Naive thymus-derived CD4-positive, alpha-beta T cell (primary cell): ENCODE measurements around the gene MDH1B. TPM values are rescaled to one million over a fixed set of nuclear protein-coding genes. Genes with fewer than 3 reads are reported as not detected.

ENCODE experiments used
- ATAC-seq: fragments of 150-1000 bp; cut with Tn5 transposase; 2 replicates; pipeline ENCODE4 v1.10.0; 2021; ENCODE audit warnings: mild to moderate bottlenecking, moderate library complexity
- CTCF ChIA-PET: fragments of 350-600 bp; sonication (Branson Sonifier 250); formaldehyde crosslinking; loops from one replicate; lab custom pipeline; 2021; ENCODE audit warnings: antibody characterized with exemption; lab: Charles Lee
- POLR2A ChIA-PET: fragments of 350-600 bp; sonication (Branson Sonifier 250); formaldehyde crosslinking; loops from one replicate; lab custom pipeline; 2021; ENCODE audit warnings: antibody characterized with exemption, inconsistent platforms; lab: Charles Lee
- DNase-seq, 9 donors: peaks; one replicate each; pipeline versions ENCODE4 v3.0.0 to v3.0.0-alpha.2; 2020 to 2022; ENCODE audit warnings: mixed read lengths in 1 of 9
- H3K27ac ChIP-seq: one replicate; pipeline ENCODE4 v1.7.0; 2013; ENCODE audit warnings: mild to moderate bottlenecking, low read depth, low read length, moderate library complexity
- H3K27me3 ChIP-seq, 2 donors: one replicate each; pipeline ENCODE4 v1.7.0; 2013; ENCODE audit warnings: low read length in 2 of 2, mild to moderate bottlenecking in 2 of 2, moderate library complexity in 2 of 2; ENCODE audit not compliant: control insufficient read depth in 2 of 2, insufficient read depth in 2 of 2
- H3K36me3 ChIP-seq, 3 experiments: 1 replicate in 2 of 3; 2 replicates in 1 of 3; pipeline ENCODE4 v1.7.0; 2013; ENCODE audit warnings: low read length in 3 of 3, mild to moderate bottlenecking in 3 of 3, moderate library complexity in 1 of 3; ENCODE audit not compliant: insufficient read depth in 3 of 3, control insufficient read depth in 2 of 3
- H3K4me1 ChIP-seq, 2 donors: one replicate each; pipeline ENCODE4 v1.7.0; 2013; ENCODE audit warnings: low read length in 2 of 2, mild to moderate bottlenecking in 2 of 2, moderate library complexity in 1 of 2; ENCODE audit not compliant: control insufficient read depth in 2 of 2, insufficient read depth in 2 of 2
- H3K4me3 ChIP-seq: 2 replicates; pipeline ENCODE4 v1.7.0; 2013; ENCODE audit warnings: mild to moderate bottlenecking, low read length
- H3K9me3 ChIP-seq, 3 experiments: 1 replicate in 2 of 3; 2 replicates in 1 of 3; pipeline ENCODE4 v1.7.0; 2013; ENCODE audit warnings: low read length in 3 of 3; ENCODE audit not compliant: control insufficient read depth in 2 of 3
- H3K27ac Mint-ChIP-seq, 9 donors: one replicate each; pipeline ENCODE4 v1.8.0; 2020 to 2022; ENCODE audit warnings: mixed read lengths in 9 of 9, mild to moderate bottlenecking in 8 of 9, moderate library complexity in 5 of 9, inconsistent platforms in 2 of 9
- H3K27me3 Mint-ChIP-seq, 5 donors: one replicate each; pipeline ENCODE4 v1.8.0; 2021 to 2022; ENCODE audit warnings: mixed read lengths in 5 of 5, mild to moderate bottlenecking in 1 of 5
- H3K36me3 Mint-ChIP-seq, 5 donors: one replicate each; pipeline ENCODE4 v1.8.0; 2020 to 2022; ENCODE audit warnings: mixed read lengths in 5 of 5, mild to moderate bottlenecking in 3 of 5, inconsistent platforms in 1 of 5
- H3K4me1 Mint-ChIP-seq, 7 donors: one replicate each; pipeline ENCODE4 v1.8.0; 2020 to 2022; ENCODE audit warnings: mixed read lengths in 7 of 7, mild to moderate bottlenecking in 3 of 7, inconsistent platforms in 1 of 7
- H3K4me3 Mint-ChIP-seq, 10 donors: one replicate each; pipeline ENCODE4 v1.8.0; 2020 to 2022; ENCODE audit warnings: mild to moderate bottlenecking in 10 of 10, mixed read lengths in 10 of 10, moderate library complexity in 6 of 10, inconsistent platforms in 2 of 10
- H3K9me3 Mint-ChIP-seq, 11 donors: one replicate each; pipeline ENCODE4 v1.8.0; 2020 to 2022; ENCODE audit warnings: mixed read lengths in 11 of 11, mild to moderate bottlenecking in 4 of 11, inconsistent platforms in 1 of 11, moderate library complexity in 1 of 11
- intact Hi-C, 2 donors: fragments of 100-400 bp; cut with micrococcal nuclease; formaldehyde crosslinking; loops; one replicate each; pipeline ENCODE4 v1.15.1; 2023
- polyA plus RNA-seq, 2 donors: library from polyadenylated mRNA; unstranded; fragments of 300-500 nt; fragmentation: Illumina TruSeq; gene quantifications; one replicate each; pipeline ENCODE4 v1.2.3, GENCODE V29; 2021
- total RNA-seq, 6 experiments: library from RNA in 5 of 6; stranded (reverse) in 5 of 6; gene quantifications; 1 replicate in 5 of 6; 2 replicates in 1 of 6; pipeline ENCODE4 v1.2.3 and lab custom pipeline; 2021 to 2026

Gene MDH1B
- total and polyA plus RNA-seq, 7 experiments from 2014 or later: 0.12 to 0.54 (median 0.19) TPM; not detected in 2

- ATAC-seq (no peak), DNase-seq (no peak)
- H3K4me3 ChIP-seq: no peak overlapping the region
- Mint-ChIP-seq H3K27ac (no peak overlapping the region), H3K4me1 (no peaks in the 10 kb centered on the region), H3K4me3 (no peak overlapping the region), H3K27me3 (peaks cover 5 to 13% (median 10%) of the 10 kb centered on the region in 5 donors), H3K9me3 (no peaks in the 10 kb centered on the region), H3K36me3 (no peaks in the 10 kb centered on the region)
- no peak overlapping the region for H3K27ac ChIP-seq
- H3K9me3 ChIP-seq: no peaks in the 10 kb centered on the region
- H3K36me3 ChIP-seq: no peaks in the 10 kb centered on the region
- no peaks in the 10 kb centered on the region for H3K27me3 ChIP-seq
- intact Hi-C loops: no loop called here
- CTCF ChIA-PET: interaction anchor here (0.5 kb wide), 1 partner anchor 217 kb away, joined by 4 read pairs; no protein-coding TSS in a partner anchor
- POLR2A ChIA-PET: no interaction called here
- no peaks in the 10 kb centered on the region for H3K4me1 ChIP-seq
Measured at GRCh38 chr2:206707164-206707701, 57.9 kb downstream of the MDH1B start.

GRCh38 chr2:206701952-206702605, 63.0 kb downstream of the MDH1B start:
- ATAC-seq (no peak), DNase-seq (no peak)
- H3K27ac Mint-ChIP-seq: no peak overlapping the region
- no peaks in the 10 kb centered on the region for H3K36me3 Mint-ChIP-seq
- CTCF ChIA-PET: interaction anchor here (0.6 kb wide), 1 partner anchor 99 kb away, joined by 4 read pairs; no protein-coding TSS in a partner anchor
- Histone ChIP-seq H3K27me3 (no peaks in the 10 kb centered on the region), H3K4me3 (no peak overlapping the region), H3K27ac (no peak overlapping the region), H3K9me3 (no peaks in the 10 kb centered on the region), H3K36me3 (no peaks in the 10 kb centered on the region), H3K4me1 (no peaks in the 10 kb centered on the region)
- POLR2A ChIA-PET: no interaction called here
- H3K4me1 Mint-ChIP-seq: peaks cover 0 to 4% (median 0%) of the 10 kb centered on the region in 7 donors
- H3K9me3 Mint-ChIP-seq: no peaks in the 10 kb centered on the region
- no peak overlapping the region for H3K4me3 Mint-ChIP-seq
- intact Hi-C loops: no loop called here
- H3K27me3 Mint-ChIP-seq: peaks cover 11 to 19% (median 15%) of the 10 kb centered on the region in 5 donors

GRCh38 chr2:206700156-206700555, 65.0 kb downstream of the MDH1B start:
- peaks cover 11 to 16% (median 15%) of the 10 kb centered on the region in 5 donors for H3K27me3 Mint-ChIP-seq
- ChIA-PET CTCF (no interaction called here), POLR2A (no interaction called here)
- H3K27ac Mint-ChIP-seq: no peak overlapping the region
- peaks cover 0 to 4% (median 0%) of the 10 kb centered on the region in 7 donors for H3K4me1 Mint-ChIP-seq
- H3K4me3 Mint-ChIP-seq: peak overlapping the region in 1 of 10 donors; percentile 30
- Histone ChIP-seq H3K4me3 (no peak overlapping the region), H3K27me3 (no peaks in the 10 kb centered on the region), H3K27ac (no peak overlapping the region), H3K4me1 (no peaks in the 10 kb centered on the region), H3K9me3 (no peaks in the 10 kb centered on the region), H3K36me3 (no peaks in the 10 kb centered on the region)
- H3K9me3 Mint-ChIP-seq: no peaks in the 10 kb centered on the region
- intact Hi-C loops: no loop called here
- ATAC-seq (no peak), DNase-seq (no peak)
- H3K36me3 Mint-ChIP-seq: no peaks in the 10 kb centered on the region

- Mint-ChIP-seq H3K4me3 (no peak overlapping the region), H3K27me3 (peaks cover 11 to 16% (median 15%) of the 10 kb centered on the region in 5 donors), H3K4me1 (peaks cover 0 to 4% (median 0%) of the 10 kb centered on the region in 7 donors), H3K9me3 (no peaks in the 10 kb centered on the region), H3K36me3 (no peaks in the 10 kb centered on the region), H3K27ac (no peak overlapping the region)
- H3K4me1 ChIP-seq: no peaks in the 10 kb centered on the region
- H3K36me3 ChIP-seq: no peaks in the 10 kb centered on the region
- H3K4me3 ChIP-seq: no peak overlapping the region
- ChIA-PET CTCF (no interaction called here), POLR2A (no interaction called here)
- no peaks in the 10 kb centered on the region for H3K27me3 ChIP-seq
- intact Hi-C loops: loop anchor here (10.0 kb wide), 2 partner anchors 1046 to 1276 kb away; no protein-coding TSS in a partner anchor
- no peak for DNase-seq
- H3K9me3 ChIP-seq: no peaks in the 10 kb centered on the region
- ATAC-seq: no peak
- no peak overlapping the region for H3K27ac ChIP-seq
Measured at GRCh38 chr2:206698811-206699210, 66.3 kb downstream of the MDH1B start.

DNA sequence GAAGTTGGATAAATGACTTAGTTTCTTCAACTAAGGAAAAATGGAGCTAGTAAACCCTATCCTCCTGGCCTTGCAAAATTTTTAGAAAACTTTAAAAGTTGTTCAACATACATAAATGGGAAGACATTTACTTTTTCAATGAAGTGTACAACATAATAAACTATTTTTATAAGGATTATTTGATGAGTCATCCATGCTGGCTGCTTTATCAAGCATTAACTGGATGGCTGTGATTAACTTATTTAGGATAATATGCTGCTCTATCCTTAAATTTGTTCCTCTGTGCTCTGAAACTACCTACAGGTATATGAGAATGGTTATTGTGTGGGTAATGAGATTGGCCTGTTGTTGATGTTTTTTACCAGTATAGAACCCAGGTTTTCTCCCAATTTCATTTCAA, 68.2 kb downstream of the MDH1B start:
- CTCF ChIA-PET: interaction anchor here (1.4 kb wide), 1 partner anchor 779 kb away, joined by 3 read pairs; no protein-coding TSS in a partner anchor
- Mint-ChIP-seq H3K4me3 (no peak overlapping the region), H3K36me3 (no peaks in the 10 kb centered on the region), H3K27me3 (peaks cover 5 to 16% (median 10%) of the 10 kb centered on the region in 5 donors), H3K27ac (no peak overlapping the region), H3K4me1 (peaks cover 0 to 4% (median 0%) of the 10 kb centered on the region in 7 donors), H3K9me3 (no peaks in the 10 kb centered on the region)
- no peaks in the 10 kb centered on the region for H3K9me3 ChIP-seq
- DNase-seq (no peak), ATAC-seq (no peak)
- intact Hi-C loops: loop anchor here (10.0 kb wide), 2 partner anchors 1048 to 1278 kb away; no protein-coding TSS in a partner anchor
- no peak overlapping the region for H3K27ac ChIP-seq
- no peaks in the 10 kb centered on the region for H3K4me1 ChIP-seq
- no peaks in the 10 kb centered on the region for H3K36me3 ChIP-seq
- H3K4me3 ChIP-seq: no peak overlapping the region
- H3K27me3 ChIP-seq: no peaks in the 10 kb centered on the region
- POLR2A ChIA-PET: no interaction called here

DNA sequence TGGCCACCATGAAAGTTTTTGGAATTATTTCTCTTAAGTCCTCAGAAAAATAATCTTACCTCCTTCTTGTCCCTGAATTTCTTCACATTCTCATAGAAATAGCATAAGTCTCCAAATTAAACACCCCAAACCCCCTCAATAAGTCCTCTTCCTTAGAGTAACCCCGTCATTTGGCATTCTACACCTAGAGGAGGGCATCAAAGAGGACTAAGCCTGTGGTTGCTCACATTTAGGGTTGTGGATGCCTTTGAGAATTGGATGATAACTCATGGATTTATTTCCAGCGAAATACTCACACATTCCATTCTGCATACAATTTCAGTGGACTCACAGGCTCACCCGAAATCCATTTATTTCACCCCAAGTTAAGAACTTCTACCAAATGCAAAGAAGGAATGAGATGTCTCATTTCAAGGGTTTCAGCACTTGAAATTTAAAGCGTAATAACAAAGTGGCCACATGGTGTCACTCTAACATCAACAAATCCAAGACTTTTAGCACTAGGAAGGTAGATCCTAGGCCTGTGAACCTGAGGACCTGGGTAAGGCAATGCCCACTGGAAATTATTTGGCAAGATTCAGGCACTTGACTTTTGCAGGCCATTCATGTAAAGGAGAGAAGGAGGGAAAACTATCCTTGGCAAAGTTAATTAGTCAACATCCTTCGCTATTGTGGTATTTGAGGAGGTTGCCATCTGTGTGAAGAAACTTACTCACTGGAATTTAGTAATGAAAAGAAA, 71.6 kb downstream of the MDH1B start:
- ChIA-PET CTCF (no interaction called here), POLR2A (no interaction called here)
- Histone ChIP-seq H3K27ac (no peak overlapping the region), H3K4me1 (no peaks in the 10 kb centered on the region), H3K9me3 (no peaks in the 10 kb centered on the region), H3K4me3 (no peak overlapping the region), H3K36me3 (no peaks in the 10 kb centered on the region), H3K27me3 (no peaks in the 10 kb centered on the region)
- ATAC-seq (peak; percentile 75), DNase-seq (peak in 7 of 9 donors; percentile 11 to 56 (median 41))
- H3K4me1 Mint-ChIP-seq: peaks cover 0 to 4% (median 0%) of the 10 kb centered on the region in 7 donors
- H3K4me3 Mint-ChIP-seq: no peak overlapping the region
- intact Hi-C loops: loop anchor here (1.0 to 10.0 kb wide), 14 partner anchors 88 to 1559 kb away; partner anchors contain the start of gene METTL21A (in 1 of the 2)
- no peaks in the 10 kb centered on the region for H3K36me3 Mint-ChIP-seq
- H3K27ac Mint-ChIP-seq: no peak overlapping the region
- H3K9me3 Mint-ChIP-seq: peaks cover 0 to 2% (median 0%) of the 10 kb centered on the region in 11 donors
- peaks cover 0 to 7% (median 0%) of the 10 kb centered on the region in 5 donors for H3K27me3 Mint-ChIP-seq
